ENCODE results near the gene SCAMP2. TPM values are rescaled to one million over a fixed set of nuclear protein-coding genes. Genes with fewer than 3 reads are reported as not detected.

SCAMP2 gene
- total RNA-seq, 1 donor from 2014 or later: 56.4 TPM

- Histone ChIP-seq H4K20me1 (ENCODE audit: insufficient read depth, low read length) (peaks cover 5% of the 10 kb centered on the region), H3K4me1 (ENCODE audit: insufficient read depth, low read length) (peaks cover 8% of the 10 kb centered on the region), H3K4me2 (ENCODE audit: low read length) (no peak overlapping the region), H3K79me2 (ENCODE audit: insufficient read depth, low read length) (no peaks in the 10 kb centered on the region), H3K27me3 (ENCODE audit: insufficient read depth, low read length) (no peaks in the 10 kb centered on the region), H3K9me3 (ENCODE audit: insufficient read depth, low read depth, low read length) (no peaks in the 10 kb centered on the region), H2AFZ (ENCODE audit: low read depth, low read length) (no peak overlapping the region), H3K36me3 (ENCODE audit: insufficient read depth, low read length) (no peaks in the 10 kb centered on the region), H3K9ac (ENCODE audit: low read length) (no peak overlapping the region), H3K4me3 (ENCODE audit: insufficient read depth, low read depth, low read length) (no peak overlapping the region), H3K27ac (ENCODE audit: low read depth, low read length) (no peak overlapping the region)
- DNase-seq (ENCODE audit: low read depth) (no peak), FAIRE-seq (no peak)
- H3K4me3 Mint-ChIP-seq (ENCODE audit: unreplicated experiment): no peak overlapping the region
- TF ChIP-seq EZH2 (IDR thresholded peaks at IDR 0.05; ENCODE audit: insufficient read depth, low read length) (no peak), CTCF (IDR thresholded peaks at IDR 0.05; ENCODE audit: insufficient read depth, low read depth, low read length) (no peak)
- H3K4me1 Mint-ChIP-seq (ENCODE audit: low read depth, unreplicated experiment): peaks cover 11% of the 10 kb centered on the region
- H3K36me3 Mint-ChIP-seq (ENCODE audit: low read depth, unreplicated experiment): peaks cover 2% of the 10 kb centered on the region
- no peaks in the 10 kb centered on the region for H3K9me3 Mint-ChIP-seq (ENCODE audit: unreplicated experiment)
- no peak overlapping the region for H3K27ac Mint-ChIP-seq (ENCODE audit: unreplicated experiment)
- H3K27me3 Mint-ChIP-seq (ENCODE audit: low read depth, unreplicated experiment): no peaks in the 10 kb centered on the region
Measured at GRCh38 chr15:74807282-74807681, 65.9 kb downstream of the SCAMP2 start.

DNA sequence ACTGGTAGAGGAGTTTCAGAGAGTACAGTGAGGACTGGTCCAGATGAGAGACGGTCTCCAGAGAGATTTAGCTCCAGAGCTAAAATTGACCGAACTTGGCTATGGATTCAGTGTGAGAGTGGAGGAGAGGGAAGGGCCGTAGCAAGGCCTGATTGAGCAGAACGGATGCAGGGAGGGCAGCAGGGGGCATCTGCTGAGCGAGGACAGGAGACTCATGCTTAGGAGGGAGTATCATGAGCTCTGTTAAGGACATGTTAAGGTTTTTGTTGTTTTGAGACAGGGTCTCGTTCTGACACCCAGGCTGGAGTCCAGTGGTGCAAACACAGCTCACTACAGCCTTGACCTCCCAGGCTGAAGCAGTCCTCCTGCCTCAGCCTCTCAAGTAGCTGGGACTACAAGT lies 68.2 kb downstream of the SCAMP2 start:
- peaks cover 8% of the 10 kb centered on the region for H3K4me1 ChIP-seq (ENCODE audit: insufficient read depth, low read length)
- H3K9me3 ChIP-seq (ENCODE audit: insufficient read depth, low read depth, low read length): no peaks in the 10 kb centered on the region
- H3K9ac ChIP-seq (ENCODE audit: low read length): no peak overlapping the region
- peaks cover 11% of the 10 kb centered on the region for H4K20me1 ChIP-seq (ENCODE audit: insufficient read depth, low read length)
- H3K27me3 ChIP-seq (ENCODE audit: insufficient read depth, low read length): no peaks in the 10 kb centered on the region
- H2AFZ ChIP-seq (ENCODE audit: low read depth, low read length): no peak overlapping the region
- H3K79me2 ChIP-seq (ENCODE audit: insufficient read depth, low read length): no peaks in the 10 kb centered on the region
- no peaks in the 10 kb centered on the region for H3K9me3 Mint-ChIP-seq (ENCODE audit: unreplicated experiment)
- no peak overlapping the region for H3K4me2 ChIP-seq (ENCODE audit: low read length)
- no peak overlapping the region for H3K27ac ChIP-seq (ENCODE audit: low read depth, low read length)
- H3K27me3 Mint-ChIP-seq (ENCODE audit: low read depth, unreplicated experiment): no peaks in the 10 kb centered on the region
- FAIRE-seq (no peak), DNase-seq (ENCODE audit: low read depth) (no peak)
- no peak overlapping the region for H3K4me3 Mint-ChIP-seq (ENCODE audit: unreplicated experiment)
- H3K4me1 Mint-ChIP-seq (ENCODE audit: low read depth, unreplicated experiment): peaks cover 10% of the 10 kb centered on the region
- TF ChIP-seq CTCF (IDR thresholded peaks at IDR 0.05; ENCODE audit: insufficient read depth, low read depth, low read length) (no peak), EZH2 (IDR thresholded peaks at IDR 0.05; ENCODE audit: insufficient read depth, low read length) (no peak)
- H3K36me3 ChIP-seq (ENCODE audit: insufficient read depth, low read length): peaks cover 1% of the 10 kb centered on the region
- no peak overlapping the region for H3K4me3 ChIP-seq (ENCODE audit: insufficient read depth, low read depth, low read length)
- peaks cover 4% of the 10 kb centered on the region for H3K36me3 Mint-ChIP-seq (ENCODE audit: low read depth, unreplicated experiment)
- H3K27ac Mint-ChIP-seq (ENCODE audit: unreplicated experiment): no peak overlapping the region

- no peak overlapping the region for H3K9ac ChIP-seq (ENCODE audit: low read length)
- no peaks in the 10 kb centered on the region for H3K9me3 Mint-ChIP-seq (ENCODE audit: unreplicated experiment)
- peaks cover 12% of the 10 kb centered on the region for H3K79me2 ChIP-seq (ENCODE audit: insufficient read depth, low read length)
- no peak overlapping the region for H3K4me3 ChIP-seq (ENCODE audit: insufficient read depth, low read depth, low read length)
- H3K4me3 Mint-ChIP-seq (ENCODE audit: unreplicated experiment): no peak overlapping the region
- peaks cover under 1% of the 10 kb centered on the region for H3K4me1 ChIP-seq (ENCODE audit: insufficient read depth, low read length)
- H3K4me1 Mint-ChIP-seq (ENCODE audit: low read depth, unreplicated experiment): peaks cover 2% of the 10 kb centered on the region
- no peak overlapping the region for H3K27ac Mint-ChIP-seq (ENCODE audit: unreplicated experiment)
- TF ChIP-seq CTCF (IDR thresholded peaks at IDR 0.05; ENCODE audit: insufficient read depth, low read depth, low read length): no peak
- TF ChIP-seq EZH2 (IDR thresholded peaks at IDR 0.05; ENCODE audit: insufficient read depth, low read length): no peak
- peaks cover 29% of the 10 kb centered on the region for H4K20me1 ChIP-seq (ENCODE audit: insufficient read depth, low read length)
- DNase-seq (ENCODE audit: low read depth) (no peak), FAIRE-seq (no peak)
- H3K27me3 ChIP-seq (ENCODE audit: insufficient read depth, low read length): no peaks in the 10 kb centered on the region
- H3K27me3 Mint-ChIP-seq (ENCODE audit: low read depth, unreplicated experiment): no peaks in the 10 kb centered on the region
- H3K27ac ChIP-seq (ENCODE audit: low read depth, low read length): no peak overlapping the region
- H3K36me3 ChIP-seq (ENCODE audit: insufficient read depth, low read length): peaks cover 6% of the 10 kb centered on the region
- peaks cover 4% of the 10 kb centered on the region for H3K36me3 Mint-ChIP-seq (ENCODE audit: low read depth, unreplicated experiment)
- H2AFZ ChIP-seq (ENCODE audit: low read depth, low read length): no peak overlapping the region
- H3K4me2 ChIP-seq (ENCODE audit: low read length): no peak overlapping the region
- no peaks in the 10 kb centered on the region for H3K9me3 ChIP-seq (ENCODE audit: insufficient read depth, low read depth, low read length)
Measured at GRCh38 chr15:74802862-74803447, 70.2 kb downstream of the SCAMP2 start.

All from astrocyte (in vitro differentiated cells and primary cell).